ENCODE data around the gene TSPAN18. TPM values are rescaled to one million over a fixed set of nuclear protein-coding genes. Genes with fewer than 3 reads are reported as not detected.

The TSPAN18 gene
- total and polyA plus RNA-seq, 2 experiments from 2014 or later, result 6.0 to 10.6 TPM

- no peaks in the 10 kb centered on the region for H3K36me3 Mint-ChIP-seq (ENCODE audit: low read depth)
- no peak overlapping the region for H3K27ac ChIP-seq (ENCODE audit: low read depth)
- ATAC-seq, result no peak
- peaks cover 55% of the 10 kb centered on the region for H3K4me1 Mint-ChIP-seq
- TF ChIP-seq CREB1 (CRISPR knock-in tag; IDR thresholded peaks at IDR 0.05; ENCODE audit: low read depth), result no peak
- no peak for TF ChIP-seq EZH2phosphoT487 (IDR thresholded peaks at IDR 0.05; ENCODE audit: unreplicated experiment)
- no peak for TF ChIP-seq ETS1 (IDR thresholded peaks at IDR 0.05)
- TF ChIP-seq ZNF331 (CRISPR knock-in tag; IDR thresholded peaks at IDR 0.05; ENCODE audit: low read depth), result no peak
- no peak for TF ChIP-seq JUNB (IDR thresholded peaks at IDR 0.05; ENCODE audit: unreplicated experiment)
- TF ChIP-seq ZNF462 (CRISPR knock-in tag; IDR thresholded peaks at IDR 0.05), result no peak
- no peak for TF ChIP-seq STAT1 (IDR thresholded peaks at IDR 0.05; ENCODE audit: unreplicated experiment)
- no peak for TF ChIP-seq POLR2AphosphoS5 (IDR thresholded peaks at IDR 0.05; ENCODE audit: low read depth)
- TF ChIP-seq REST (IDR thresholded peaks at IDR 0.05; ENCODE audit: unreplicated experiment), result no peak
- TF ChIP-seq ZNF114 (CRISPR knock-in tag; IDR thresholded peaks at IDR 0.05), result no peak
- no peak for TF ChIP-seq EZH2 (IDR thresholded peaks at IDR 0.05; ENCODE audit: low read depth, unreplicated experiment)
- TF ChIP-seq NANOG (IDR thresholded peaks at IDR 0.05; ENCODE audit: borderline replicate concordance), result no peak
- TF ChIP-seq CTCF (conservative IDR thresholded peaks at IDR 0.05; ENCODE audit: low read depth in 2 of 2), result no peak
- peaks cover 21% of the 10 kb centered on the region for H3K27me3 Mint-ChIP-seq (ENCODE audit: insufficient read depth, low read depth, poor library complexity)
- H3K36me3 ChIP-seq (ENCODE audit: insufficient read depth), result no peaks in the 10 kb centered on the region
- H3K4me3 ChIP-seq, result no peak overlapping the region
- no peak overlapping the region for H3K4me2 ChIP-seq
- no peaks in the 10 kb centered on the region for H3K9me2 ChIP-seq (ENCODE audit: insufficient read depth)
- H3K79me2 ChIP-seq (replicated peaks; ENCODE audit: insufficient read depth), result no peaks in the 10 kb centered on the region
- H2AFZ ChIP-seq, result no peak overlapping the region
- no peak overlapping the region for H3K27ac Mint-ChIP-seq
- peaks cover 25% of the 10 kb centered on the region for H3K4me1 ChIP-seq (ENCODE audit: insufficient read depth)
- no peaks in the 10 kb centered on the region for H3K27me3 ChIP-seq (ENCODE audit: insufficient read depth)
- no peaks in the 10 kb centered on the region for H4K20me1 ChIP-seq (replicated peaks; ENCODE audit: insufficient read depth)
- peaks cover 16% of the 10 kb centered on the region; the same call in 1 of the 2 replicates for H3F3A ChIP-seq (replicated peaks; ENCODE audit: low read depth)
- no peaks in the 10 kb centered on the region for H3K9me3 Mint-ChIP-seq
- H3K4me3 Mint-ChIP-seq, result no peak overlapping the region
- DNase-seq (ENCODE audit: low spot score), result no peak
Observed at GRCh38 chr11:44789496-44789895, 62.7 kb downstream of the TSPAN18 start.

Data from GM23338 (cell line).